Upper lobe of right lung (tissue), 1 donor: ENCODE measurements around the gene UBR4. TPM values are rescaled to one million over a fixed set of nuclear protein-coding genes. Genes with fewer than 3 reads are reported as not detected.

ENCODE experiments used
- ATAC-seq: fragments of 200-7000 bp; cut with Tn5 transposase; one replicate; pipeline ENCODE4 v1.9.1; 2020; ENCODE audit warnings: mild to moderate bottlenecking, moderate library complexity
- DNase-seq: peaks from one replicate; pipeline ENCODE4 v3.0.0-alpha.2; 2020
- H3K27ac ChIP-seq: fragments of 200-600 bp; one replicate; pipeline ENCODE4 v1.8.0; 2022
- H3K27me3 ChIP-seq: fragments of 200-600 bp; one replicate; pipeline ENCODE4 v1.8.0; 2022; ENCODE audit warnings: mild to moderate bottlenecking
- H3K36me3 ChIP-seq: fragments of 200-600 bp; one replicate; pipeline ENCODE4 v1.8.0; 2022
- H3K4me1 ChIP-seq: fragments of 200-600 bp; one replicate; pipeline ENCODE4 v1.8.0; 2022
- H3K4me3 ChIP-seq: fragments of 200-600 bp; one replicate; pipeline ENCODE4 v1.8.0; 2022; ENCODE audit warnings: mild to moderate bottlenecking
- H3K9me3 ChIP-seq: fragments of 200-600 bp; one replicate; pipeline ENCODE4 v1.8.0; 2022
- CTCF ChIP-seq: fragments of 200-600 bp; IDR thresholded peaks from one replicate; pipeline ENCODE4 v1.8.0; 2022; ENCODE audit warnings: antibody characterized with exemption
- intact Hi-C: fragments of 100-400 bp; cut with DNase I; formaldehyde crosslinking; loops from one replicate; pipeline ENCODE4 v1.11.0; 2022
- total RNA-seq: library from RNA; stranded (reverse); fragmentation: NEBNext Ultra II Directional; extraction: Animal tissue kit (Norgen Biotek cat#: 25700); gene quantifications from one replicate; pipeline ENCODE4 v1.2.1, GENCODE V29; 2021
- donor health status: DM: no; HTN: yes; CAD: no; lungs with severe emphysema.

UBR4 gene
- total RNA-seq, 1 donor from 2014 or later: 110 TPM

GRCh38 chr1:19205403-19205802 lies 4.7 kb downstream of the UBR4 start:
- Histone ChIP-seq H3K36me3 (peaks cover 13% of the 10 kb centered on the region), H3K9me3 (no peaks in the 10 kb centered on the region), H3K27me3 (no peaks in the 10 kb centered on the region), H3K4me3 (no peak overlapping the region), H3K27ac (no peak overlapping the region), H3K4me1 (peaks cover 56% of the 10 kb centered on the region)
- no peak for TF ChIP-seq CTCF
- intact Hi-C loops: no loop called here
- ATAC-seq (no peak), DNase-seq (no peak)

- Histone ChIP-seq H3K4me1 (peaks cover 56% of the 10 kb centered on the region), H3K36me3 (peaks cover 21% of the 10 kb centered on the region), H3K4me3 (no peak overlapping the region), H3K9me3 (no peaks in the 10 kb centered on the region), H3K27me3 (no peaks in the 10 kb centered on the region), H3K27ac (no peak overlapping the region)
- ATAC-seq: no peak
- TF ChIP-seq CTCF: no peak
- intact Hi-C loops: no loop called here
- no peak for DNase-seq
These were observed 5.4 kb downstream of the UBR4 start for GRCh38 chr1:19204446-19205266.

- Histone ChIP-seq H3K4me1 (peaks cover 48% of the 10 kb centered on the region), H3K4me3 (no peak overlapping the region), H3K27me3 (no peaks in the 10 kb centered on the region), H3K27ac (no peak overlapping the region), H3K9me3 (no peaks in the 10 kb centered on the region), H3K36me3 (peaks cover 33% of the 10 kb centered on the region)
- ATAC-seq (peak; percentile 78), DNase-seq (no peak)
- TF ChIP-seq CTCF: no peak
- intact Hi-C loops: no loop called here
These were observed 6.6 kb downstream of the UBR4 start for GRCh38 chr1:19203440-19203839.

- H3K9me3 ChIP-seq: no peaks in the 10 kb centered on the region
- H3K4me1 ChIP-seq: peaks cover 40% of the 10 kb centered on the region
- TF ChIP-seq CTCF: no peak
- H3K27ac ChIP-seq: no peak overlapping the region
- no peak overlapping the region for H3K4me3 ChIP-seq
- peaks cover 43% of the 10 kb centered on the region for H3K36me3 ChIP-seq
- intact Hi-C loops: no loop called here
- ATAC-seq (no peak), DNase-seq (no peak)
- H3K27me3 ChIP-seq: no peaks in the 10 kb centered on the region
These were observed 7.7 kb downstream of the UBR4 start for GRCh38 chr1:19202396-19202795.

GRCh38 chr1:19199969-19200604 lies 10.0 kb downstream of the UBR4 start:
- TF ChIP-seq CTCF: no peak
- peaks cover 29% of the 10 kb centered on the region for H3K4me1 ChIP-seq
- intact Hi-C loops: no loop called here
- H3K9me3 ChIP-seq: no peaks in the 10 kb centered on the region
- H3K27ac ChIP-seq: no peak overlapping the region
- no peak for DNase-seq
- H3K36me3 ChIP-seq: peaks cover 65% of the 10 kb centered on the region
- no peak overlapping the region for H3K4me3 ChIP-seq
- no peaks in the 10 kb centered on the region for H3K27me3 ChIP-seq
- no peak for ATAC-seq
